ENCODE data around the gene TRIM17.

Gene TRIM17

GRCh38 chr1:228375578-228376261, 40.9 kb downstream of the TRIM17 start:
- no peak for DNase-seq (ENCODE audit: low read depth in 1 of 2, low spot score in 1 of 2)
- no peak for TF ChIP-seq JUND (IDR thresholded peaks at IDR 0.05; ENCODE audit: low read depth)
- in situ Hi-C loops (cut with HindIII; ENCODE audit: low pct_unique_long_range_greater_than_20kb, low sequenced_read_pairs) = no loop called here

- in situ Hi-C loops (cut with HindIII; ENCODE audit: low pct_unique_long_range_greater_than_20kb, low sequenced_read_pairs) = no loop called here
- DNase-seq (ENCODE audit: low read depth in 1 of 2, low spot score in 1 of 2) = no peak
These were observed 41.7 kb downstream of the TRIM17 start for GRCh38 chr1:228374711-228375577.

GRCh38 chr1:228373681-228374571, 42.7 kb downstream of the TRIM17 start:
- no peak for TF ChIP-seq JUND (IDR thresholded peaks at IDR 0.05; ENCODE audit: low read depth)
- in situ Hi-C loops (cut with HindIII; ENCODE audit: low pct_unique_long_range_greater_than_20kb, low sequenced_read_pairs) = no loop called here
- no peak for DNase-seq (ENCODE audit: low read depth in 1 of 2, low spot score in 1 of 2)

More at GRCh38 chr1:228374711-228375577, 41.7 kb downstream of the TRIM17 start:
- TF ChIP-seq JUND (IDR thresholded peaks at IDR 0.05; ENCODE audit: low read depth) = no peak

- TF ChIP-seq JUND (IDR thresholded peaks at IDR 0.05; ENCODE audit: low read depth) = no peak
- DNase-seq (ENCODE audit: low read depth in 1 of 2, low spot score in 1 of 2) = no peak
- in situ Hi-C loops (cut with HindIII; ENCODE audit: low pct_unique_long_range_greater_than_20kb, low sequenced_read_pairs) = no loop called here
These were observed 43.5 kb downstream of the TRIM17 start for GRCh38 chr1:228373004-228373680.

- DNase-seq (ENCODE audit: low read depth in 1 of 2, low spot score in 1 of 2) = no peak
- in situ Hi-C loops (cut with HindIII; ENCODE audit: low pct_unique_long_range_greater_than_20kb, low sequenced_read_pairs) = no loop called here
- TF ChIP-seq JUND (IDR thresholded peaks at IDR 0.05; ENCODE audit: low read depth) = no peak
These were observed 44.3 kb downstream of the TRIM17 start for GRCh38 chr1:228372183-228373003.

GRCh38 chr1:228371741-228372182, 44.9 kb downstream of the TRIM17 start:
- in situ Hi-C loops (cut with HindIII; ENCODE audit: low pct_unique_long_range_greater_than_20kb, low sequenced_read_pairs) = no loop called here
- DNase-seq (ENCODE audit: low read depth in 1 of 2, low spot score in 1 of 2) = no peak
- TF ChIP-seq JUND (IDR thresholded peaks at IDR 0.05; ENCODE audit: low read depth) = no peak

- no peak for TF ChIP-seq JUND (IDR thresholded peaks at IDR 0.05; ENCODE audit: low read depth)
- in situ Hi-C loops (cut with HindIII; ENCODE audit: low pct_unique_long_range_greater_than_20kb, low sequenced_read_pairs) = no loop called here
- peak; percentile 53 to 74 for DNase-seq (ENCODE audit: low read depth in 1 of 2, low spot score in 1 of 2)
These were observed 45.5 kb downstream of the TRIM17 start for GRCh38 chr1:228370941-228371740.

GRCh38 chr1:228370439-228370940, 46.2 kb downstream of the TRIM17 start:
- in situ Hi-C loops (cut with HindIII; ENCODE audit: low pct_unique_long_range_greater_than_20kb, low sequenced_read_pairs) = no loop called here
- TF ChIP-seq JUND (IDR thresholded peaks at IDR 0.05; ENCODE audit: low read depth) = no peak
- no peak for DNase-seq (ENCODE audit: low read depth in 1 of 2, low spot score in 1 of 2)

GRCh38 chr1:228369608-228370438, 46.8 kb downstream of the TRIM17 start:
- in situ Hi-C loops (cut with HindIII; ENCODE audit: low pct_unique_long_range_greater_than_20kb, low sequenced_read_pairs) = no loop called here
- DNase-seq (ENCODE audit: low read depth in 1 of 2, low spot score in 1 of 2) = no peak
- no peak for TF ChIP-seq JUND (IDR thresholded peaks at IDR 0.05; ENCODE audit: low read depth)

Measured in T47D (cell line).